HCT116 (cell line): Measurements from ENCODE around the gene CUX1. TPM values are rescaled to one million over a fixed set of nuclear protein-coding genes. Genes with fewer than 3 reads are reported as not detected.
A peak's percentile ranks its signal among the peaks of the same experiment; 100 is the strongest.

ENCODE experiments used
- ATAC-seq: fragments of 200-7000 bp; cut with Tn5 transposase; 2 replicates; pipeline ENCODE4 v1.9.1; 2020; ENCODE audit warnings: mild to moderate bottlenecking, moderate library complexity
- BruUV-seq: library from RNA; stranded (reverse); fragments of 400-500 nt; replicated peaks from 2 replicates; lab custom pipeline; 2021; lab: Mats Ljungman, UMichigan
- CTCF ChIA-PET: fragments of 300-600 bp; sonication (Branson Sonifier 250); formaldehyde crosslinking; loops from one replicate; lab custom pipeline; 2021; ENCODE audit warnings: antibody characterized with exemption; lab: Charles Lee
- POLR2A ChIA-PET: fragments of 300-600, 350-600 bp; sonication (Branson Sonifier 250); formaldehyde crosslinking; loops from one replicate; lab custom pipeline; 2021; ENCODE audit warnings: antibody characterized with exemption; lab: Charles Lee
- RAD21 ChIA-PET, 2 experiments: fragments of 300-600 bp; sonication (Branson Sonifier 250); formaldehyde crosslinking; loops; one replicate each; lab custom pipeline; 2023; ENCODE audit warnings: low total read pairs in 2 of 2; ENCODE audit not compliant: uncharacterized antibody in 2 of 2, unreplicated experiment in 2 of 2, low non-redundant PET in 1 of 2; lab: Charles Lee
- DNase-seq: peaks from one replicate; pipeline ENCODE4 v3.0.0-alpha.2; 2010; ENCODE audit warnings: low read depth, low spot score
- H2AFZ ChIP-seq: fragments of 200-600 bp; shearing (Covaris generic), sonication (generic); 2 replicates; pipeline ENCODE4 v1.6.1; 2017; ENCODE audit warnings: low read depth, mixed run types, mixed read lengths, antibody characterized with exemption, low read length; ENCODE audit not compliant: poor library complexity, severe bottlenecking
- H3K27ac ChIP-seq: 2 replicates; pipeline ENCODE4 v1.5.1; 2012; ENCODE audit warnings: low read depth, low read length
- H3K27me3 ChIP-seq: fragments of 200-600 bp; sonication (generic); 2 replicates; pipeline ENCODE4 v1.6.1; 2016; ENCODE audit warnings: mixed run types, low read length, mixed read lengths; ENCODE audit not compliant: insufficient read depth
- H3K36me3 ChIP-seq, 2 experiments: fragments of 200-500 bp in 1 of 2; fragments of 200-600 bp in 1 of 2; sonication (Bioruptor generic) in 1 of 2; sonication (generic) in 1 of 2; 2 replicates each; pipeline versions ENCODE4 v1.5.1 to v1.6.1; 2014 to 2016; ENCODE audit warnings: low read length in 2 of 2, inconsistent platforms in 1 of 2, mixed read lengths in 1 of 2, mixed run types in 1 of 2; ENCODE audit not compliant: insufficient read depth in 2 of 2, control insufficient read depth in 1 of 2
- H3K4me1 ChIP-seq, 2 experiments: fragments of 200-600 bp in 1 of 2; sonication (generic) in 1 of 2; 2 replicates each; pipeline versions ENCODE4 v1.5.1 to v1.6.1; 2012 to 2017; ENCODE audit warnings: low read length in 2 of 2, inconsistent platforms in 1 of 2, mild to moderate bottlenecking in 1 of 2, mixed read lengths in 1 of 2, mixed run types in 1 of 2, moderate library complexity in 1 of 2; ENCODE audit not compliant: insufficient read depth in 2 of 2, control insufficient read depth in 1 of 2
- H3K4me2 ChIP-seq: fragments of 200-600 bp; sonication (generic); 2 replicates; pipeline ENCODE4 v1.6.1; 2017; ENCODE audit warnings: mixed run types, low read length, mixed read lengths
- H3K4me3 ChIP-seq, 2 experiments: fragments of 200-600 bp in 1 of 2; sonication (generic) in 1 of 2; replicated peaks in 1 of 2; 2 replicates each; pipeline ENCODE4 v1.5.1; 2011 to 2016; ENCODE audit warnings: low read length in 2 of 2, control low read depth in 1 of 2, low read depth in 1 of 2, mild to moderate bottlenecking in 1 of 2, mixed read lengths in 1 of 2, mixed run types in 1 of 2
- H3K79me2 ChIP-seq: fragments of 200-600 bp; sonication (generic); 2 replicates; pipeline ENCODE4 v1.6.1; 2017; ENCODE audit warnings: mild to moderate bottlenecking, mixed run types, low read length, moderate library complexity, mixed read lengths; ENCODE audit not compliant: insufficient read depth
- H3K9ac ChIP-seq: fragments of 200-600 bp; sonication (generic); 2 replicates; pipeline ENCODE4 v1.6.1; 2016; ENCODE audit warnings: low read length, mixed read lengths
- H3K9me2 ChIP-seq: fragments of 200-600 bp; sonication (generic), shearing (Covaris generic); 2 replicates; pipeline ENCODE4 v1.6.1; 2017; ENCODE audit warnings: mixed run types, mild to moderate bottlenecking, moderate library complexity; ENCODE audit not compliant: insufficient read depth
- H3K9me3 ChIP-seq, 2 experiments: fragments of 200-500 bp in 1 of 2; fragments of 200-600 bp in 1 of 2; sonication (Bioruptor generic) in 1 of 2; sonication (generic) in 1 of 2; 2 replicates each; pipeline ENCODE4 v1.6.1; 2014 to 2017; ENCODE audit warnings: low read length in 2 of 2, mixed read lengths in 2 of 2, inconsistent platforms in 1 of 2, low read depth in 1 of 2, mild to moderate bottlenecking in 1 of 2, mixed run types in 1 of 2, moderate library complexity in 1 of 2; ENCODE audit not compliant: control insufficient read depth in 1 of 2, insufficient read depth in 1 of 2
- H4K20me1 ChIP-seq: fragments of 200-600 bp; sonication (generic), shearing (Covaris generic); 2 replicates; pipeline ENCODE4 v1.6.1; 2017; ENCODE audit warnings: mixed run types, mild to moderate bottlenecking, moderate library complexity; ENCODE audit not compliant: insufficient read depth
- ATF3 ChIP-seq: IDR thresholded peaks from 2 replicates; pipeline ENCODE4 v1.6.1; 2012
- CBX3 ChIP-seq: IDR thresholded peaks from 2 replicates; pipeline ENCODE4 v1.6.1; 2012; ENCODE audit warnings: low read depth
- CTCF ChIP-seq, 3 experiments: fragments of 200-600 bp in 1 of 3; sonication (generic) in 1 of 3; IDR thresholded peaks in 2 of 3; conservative IDR thresholded peaks in 1 of 3; 2 replicates each; pipeline ENCODE4 v1.5.1; 2012 to 2017; ENCODE audit warnings: low read depth in 2 of 3, low read length in 2 of 3, antibody characterized with exemption in 1 of 3, borderline replicate concordance in 1 of 3, control low read depth in 1 of 3, mild to moderate bottlenecking in 1 of 3, mixed read lengths in 1 of 3, mixed run types in 1 of 3, moderate library complexity in 1 of 3; ENCODE audit not compliant: insufficient read depth in 1 of 3
- EZH2 ChIP-seq: fragments of 200-600 bp; sonication (generic); IDR thresholded peaks from 2 replicates; pipeline ENCODE4 v1.6.1; 2017; ENCODE audit warnings: antibody characterized with exemption, mixed run types
- EZH2phosphoT487 ChIP-seq: fragments of 200-600 bp; IDR thresholded peaks from 2 replicates; pipeline ENCODE4 v1.6.1; 2018; ENCODE audit warnings: antibody characterized with exemption, borderline replicate concordance
- FOSL1 ChIP-seq: IDR thresholded peaks from 2 replicates; pipeline ENCODE4 v1.6.1; 2012; ENCODE audit warnings: low read depth
- JUND ChIP-seq: IDR thresholded peaks from 2 replicates; pipeline ENCODE4 v1.6.1; 2012
- MAX ChIP-seq: IDR thresholded peaks from 2 replicates; pipeline ENCODE4 v1.6.1; 2012
- SIN3A ChIP-seq: IDR thresholded peaks from 2 replicates; pipeline ENCODE4 v1.6.1; 2012; ENCODE audit warnings: low read depth
- SP1 ChIP-seq: IDR thresholded peaks from 2 replicates; pipeline ENCODE4 v1.6.1; 2012; ENCODE audit warnings: low read depth
- SRF ChIP-seq: IDR thresholded peaks from 2 replicates; pipeline ENCODE4 v1.6.1; 2012; ENCODE audit warnings: low read depth
- ZFX ChIP-seq: fragments of 450-650 bp; IDR thresholded peaks from 2 replicates; pipeline ENCODE4 v1.6.1; 2017
- ZNF274 ChIP-seq: fragments of 200-500 bp; sonication (Bioruptor generic); IDR thresholded peaks from 2 replicates; pipeline ENCODE4 v1.6.1; 2014; ENCODE audit warnings: mild to moderate bottlenecking, low read depth, low read length, inconsistent platforms
- intact Hi-C: fragments of 100-400 bp; cut with micrococcal nuclease; formaldehyde crosslinking; loops from 2 replicates; pipeline ENCODE4 v1.10.0; 2022
- total RNA-seq: library from RNA; stranded (reverse); gene quantifications from one replicate; pipeline ENCODE4 v1.2.1, GENCODE V29; 2021; ENCODE audit not compliant: unreplicated experiment
- TF ChIP-seq, protein P1 (sequence below): IDR thresholded peaks from 2 replicates; pipeline ENCODE4 v1.6.1; 2011; ENCODE audit warnings: mild to moderate bottlenecking, low read length, moderate library complexity; ENCODE audit not compliant: insufficient replicate concordance; ENCODE audit errors: extremely low read depth

Gene CUX1
- total RNA-seq, 1 experiment from 2014 or later: 68.9 TPM

DNA sequence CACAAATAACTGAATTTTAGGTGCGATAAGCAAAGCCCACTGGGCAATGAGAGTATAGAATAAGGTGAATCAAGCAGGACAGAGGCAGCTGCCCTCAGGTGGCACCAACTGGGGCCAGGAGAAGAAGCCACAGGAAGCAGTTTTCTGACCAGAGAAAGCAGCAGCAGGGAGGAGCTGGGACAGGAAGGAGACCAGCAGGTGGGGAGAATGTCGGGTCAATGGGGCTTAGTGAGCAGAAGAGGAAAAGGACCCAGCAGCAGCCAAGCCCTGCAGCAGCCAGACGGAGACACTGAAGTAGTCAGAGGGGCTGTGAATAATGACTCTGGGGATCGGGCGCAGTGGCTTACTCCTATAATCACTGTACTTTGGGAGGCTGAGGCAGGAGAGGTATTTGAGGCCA lies 259.7 kb downstream of the CUX1 start:
- DNase-seq: no peak
- Histone ChIP-seq H3K9ac (no peak overlapping the region), H3K36me3 (peaks cover 0 to 6% of the 10 kb centered on the region in 2 experiments; a peak in 2 of 4 replicates), H3K9me2 (no peaks in the 10 kb centered on the region), H3K4me3 (no peak overlapping the region), H3K9me3 (no peaks in the 10 kb centered on the region), H3K4me1 (peaks cover 36 to 50% of the 10 kb centered on the region in 2 experiments), H3K79me2 (no peaks in the 10 kb centered on the region; the same call in 1 of the 2 replicates), H3K4me2 (peak overlapping the region; percentile 70; the same call in 1 of the 2 replicates)
- POLR2A ChIA-PET: no interaction called here
- TF ChIP-seq ZFX (no peak), ATF3 (no peak), SIN3A (no peak), FOSL1 (no peak), EZH2 (no peak), JUND (no peak)
- TF ChIP-seq, all 23 proteins: peak for 0
- H2AFZ ChIP-seq: no peak overlapping the region
- no TSS peak for BruUV-seq
- H3K27me3 ChIP-seq: no peaks in the 10 kb centered on the region
- ChIA-PET RAD21 (interaction anchor here (0.7 kb wide), 2 partner anchors 57 to 136 kb away, joined by 4 to 7 read pairs; no protein-coding TSS in a partner anchor), CTCF (interaction anchor here (0.7 kb wide), 1 partner anchor 13 kb away, joined by 3 read pairs; no protein-coding TSS in a partner anchor)
- ATAC-seq: no peak
- intact Hi-C loops: no loop called here
- H3K27ac ChIP-seq: no peak overlapping the region
- H4K20me1 ChIP-seq: no peaks in the 10 kb centered on the region

DNA sequence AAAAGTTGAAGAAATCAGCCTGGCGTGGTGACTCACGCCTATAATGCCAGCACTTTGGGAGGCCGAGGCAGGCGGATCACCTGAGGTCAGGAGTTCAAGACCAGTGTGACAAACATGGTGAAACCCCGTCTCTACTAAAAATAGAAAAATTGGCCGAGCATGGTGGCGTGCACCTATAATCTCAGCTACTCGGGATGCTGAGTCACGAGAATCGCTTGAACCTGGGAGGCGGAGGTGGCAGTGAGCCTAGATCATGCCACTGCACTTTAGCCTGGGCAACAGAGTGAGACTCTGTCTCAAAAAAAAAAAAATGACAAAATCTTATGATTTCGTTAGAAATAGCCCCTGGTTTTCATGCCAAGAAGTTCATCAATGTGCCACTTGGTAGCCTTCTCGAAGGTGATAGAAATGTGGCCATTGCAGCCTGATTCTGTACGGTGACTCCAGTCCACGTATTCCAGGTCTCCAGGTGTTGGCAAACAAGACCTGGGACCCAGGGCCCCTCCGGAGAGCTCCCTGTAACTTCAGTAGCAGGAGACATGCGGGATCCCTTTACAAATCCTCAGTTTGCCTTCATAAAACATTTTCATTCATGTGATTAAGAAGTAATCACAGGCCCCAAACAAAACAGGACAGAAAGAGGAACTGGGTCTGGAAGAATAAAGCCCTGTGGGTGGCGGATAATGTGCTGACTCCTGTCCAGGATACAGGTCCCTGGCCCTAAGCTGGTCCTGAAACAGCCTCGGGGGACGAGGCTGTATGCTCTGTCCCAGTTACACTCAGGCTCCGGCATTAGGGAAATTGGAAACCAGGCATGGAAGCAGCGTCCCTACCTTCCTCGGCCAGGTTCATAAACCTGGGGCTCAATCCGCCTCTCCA lies 262.0 kb downstream of the CUX1 start:
- CTCF ChIA-PET: no interaction called here
- Histone ChIP-seq H3K36me3 (peaks cover 0 to 14% of the 10 kb centered on the region in 2 experiments; a peak in 2 of 4 replicates), H3K27me3 (no peaks in the 10 kb centered on the region), H4K20me1 (no peaks in the 10 kb centered on the region), H3K4me3 (peak overlapping the region; percentile 1 to 37; a peak in 3 of 4 replicates), H3K4me2 (peak overlapping the region; percentile 70), H2AFZ (no peak overlapping the region), H3K9me2 (no peaks in the 10 kb centered on the region), H3K4me1 (peaks cover 36 to 50% of the 10 kb centered on the region in 2 experiments), H3K9me3 (peaks cover 0 to 4% of the 10 kb centered on the region in 2 experiments; a peak in 1 of 4 replicates), H3K27ac (peak overlapping the region; percentile 66), H3K79me2 (peaks cover 2% of the 10 kb centered on the region; the same call in 1 of the 2 replicates), H3K9ac (peak overlapping the region; percentile 49)
- RAD21 ChIA-PET: no interaction called here
- no TSS peak for BruUV-seq
- ATAC-seq (peak; percentile 75), DNase-seq (no peak)
- POLR2A ChIA-PET: no interaction called here
- intact Hi-C loops: no loop called here
- 0 out of 2 replicates have a peak, but pooled peaks have one; percentile 4 for TF ChIP-seq SRF
- no peak for TF ChIP-seq ZFX
- no peak for TF ChIP-seq EZH2phosphoT487
- TF ChIP-seq ZNF274: no peak
- peak; percentile 64 for TF ChIP-seq SP1
- TF ChIP-seq MAX: peak; percentile 49; the same call in 1 of the 2 replicates
- TF ChIP-seq CBX3: peak; percentile 86
- no peak for TF ChIP-seq EZH2
- TF ChIP-seq, protein P1, sequence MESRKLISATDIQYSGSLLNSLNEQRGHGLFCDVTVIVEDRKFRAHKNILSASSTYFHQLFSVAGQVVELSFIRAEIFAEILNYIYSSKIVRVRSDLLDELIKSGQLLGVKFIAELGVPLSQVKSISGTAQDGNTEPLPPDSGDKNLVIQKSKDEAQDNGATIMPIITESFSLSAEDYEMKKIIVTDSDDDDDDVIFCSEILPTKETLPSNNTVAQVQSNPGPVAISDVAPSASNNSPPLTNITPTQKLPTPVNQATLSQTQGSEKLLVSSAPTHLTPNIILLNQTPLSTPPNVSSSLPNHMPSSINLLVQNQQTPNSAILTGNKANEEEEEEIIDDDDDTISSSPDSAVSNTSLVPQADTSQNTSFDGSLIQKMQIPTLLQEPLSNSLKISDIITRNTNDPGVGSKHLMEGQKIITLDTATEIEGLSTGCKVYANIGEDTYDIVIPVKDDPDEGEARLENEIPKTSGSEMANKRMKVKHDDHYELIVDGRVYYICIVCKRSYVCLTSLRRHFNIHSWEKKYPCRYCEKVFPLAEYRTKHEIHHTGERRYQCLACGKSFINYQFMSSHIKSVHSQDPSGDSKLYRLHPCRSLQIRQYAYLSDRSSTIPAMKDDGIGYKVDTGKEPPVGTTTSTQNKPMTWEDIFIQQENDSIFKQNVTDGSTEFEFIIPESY: no peak
- no peak for TF ChIP-seq CTCF (IDR thresholded peaks at IDR 0.05 in 2 of 3, conservative IDR thresholded peaks at IDR 0.05 in 1 of 3; ENCODE audit: borderline replicate concordance in 1 of 3, insufficient read depth in 1 of 3, low read depth in 2 of 3, low read length in 2 of 3)
